CD4-positive, alpha-beta T cell treated with Interleukin-4 for 4 hours (primary cell): Measurements from ENCODE around the gene PIKFYVE.
A peak's percentile ranks its signal among the peaks of the same experiment; 100 is the strongest.
"Not testable (repeated sequence)": the region's sequence is repeated elsewhere in the genome, so short reads cannot be mapped to it uniquely, and the experiment has no call there.

Experiments used
- DNase-seq: peaks from one replicate; pipeline ENCODE4 v3.0.0-alpha.2; 2020

The PIKFYVE gene

DNA sequence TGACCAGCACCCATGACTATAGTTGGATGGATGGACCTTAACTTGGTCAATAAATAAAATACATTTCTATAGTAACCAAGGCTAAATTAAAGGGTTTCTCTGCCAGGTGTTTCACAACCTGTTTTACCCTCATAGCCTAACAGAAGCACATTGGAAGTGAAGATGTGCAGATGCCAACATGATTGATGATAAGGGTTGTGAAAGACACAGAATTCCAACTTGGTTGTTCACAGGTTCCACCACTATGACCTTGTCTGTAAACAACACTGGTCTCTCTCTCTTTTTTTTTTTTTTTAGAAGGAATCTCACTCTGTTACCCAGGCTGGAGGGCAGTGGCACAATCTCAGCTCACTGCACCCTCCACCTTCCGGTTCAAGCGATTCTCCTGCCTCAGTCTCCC lies 103.0 kb downstream of the PIKFYVE start:
- DNase-seq = no peak

GRCh38 chr2:208370881-208371633 lies 105.0 kb downstream of the PIKFYVE start:
- no peak for DNase-seq

DNA sequence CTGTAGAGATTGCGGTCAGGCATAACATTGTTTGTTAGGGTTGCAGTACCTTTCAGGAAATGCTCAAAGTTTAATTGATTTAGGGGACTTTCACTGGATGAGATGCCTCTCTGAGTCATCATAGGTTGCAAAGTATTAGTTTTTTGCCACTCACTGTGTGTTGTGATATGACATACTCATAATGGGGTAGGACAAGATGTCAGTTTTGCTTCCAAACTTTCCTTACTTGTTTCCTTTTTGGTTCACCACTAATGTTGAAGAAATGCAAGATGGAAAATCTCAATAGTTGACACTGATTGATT lies 105.5 kb downstream of the PIKFYVE start:
- no peak for DNase-seq

DNA sequence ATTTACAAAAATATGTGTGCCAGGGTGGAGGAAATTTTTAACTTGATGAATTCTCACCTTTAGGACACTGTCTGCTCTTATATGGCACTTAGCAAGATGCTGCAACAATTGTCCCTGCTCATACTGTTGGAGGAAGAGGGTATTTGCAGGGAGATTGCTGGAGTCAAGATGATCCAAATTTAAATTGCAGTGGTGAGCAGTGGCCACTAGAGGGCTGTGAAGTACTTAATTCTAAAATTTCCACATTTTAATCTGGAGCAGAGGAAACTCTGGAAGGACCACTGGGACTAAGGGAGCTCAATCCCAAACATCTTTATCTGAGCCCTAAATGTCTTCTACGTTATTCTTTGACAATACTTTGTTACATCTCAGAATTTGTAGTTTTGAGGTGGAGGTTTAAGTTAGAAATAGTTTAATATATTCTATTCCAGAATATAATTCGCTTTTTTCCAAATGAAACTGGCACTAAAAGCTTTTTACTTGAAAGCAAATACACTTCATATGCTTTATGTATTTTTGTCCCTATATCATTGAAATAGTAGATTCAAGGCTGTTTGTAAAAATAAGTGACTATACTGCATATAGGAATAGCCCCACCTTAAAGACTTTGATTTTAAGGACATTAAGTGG lies 107.5 kb downstream of the PIKFYVE start:
- DNase-seq = peak; percentile 60

GRCh38 chr2:208375491-208376068 lies 109.5 kb downstream of the PIKFYVE start:
- DNase-seq = no peak

DNA sequence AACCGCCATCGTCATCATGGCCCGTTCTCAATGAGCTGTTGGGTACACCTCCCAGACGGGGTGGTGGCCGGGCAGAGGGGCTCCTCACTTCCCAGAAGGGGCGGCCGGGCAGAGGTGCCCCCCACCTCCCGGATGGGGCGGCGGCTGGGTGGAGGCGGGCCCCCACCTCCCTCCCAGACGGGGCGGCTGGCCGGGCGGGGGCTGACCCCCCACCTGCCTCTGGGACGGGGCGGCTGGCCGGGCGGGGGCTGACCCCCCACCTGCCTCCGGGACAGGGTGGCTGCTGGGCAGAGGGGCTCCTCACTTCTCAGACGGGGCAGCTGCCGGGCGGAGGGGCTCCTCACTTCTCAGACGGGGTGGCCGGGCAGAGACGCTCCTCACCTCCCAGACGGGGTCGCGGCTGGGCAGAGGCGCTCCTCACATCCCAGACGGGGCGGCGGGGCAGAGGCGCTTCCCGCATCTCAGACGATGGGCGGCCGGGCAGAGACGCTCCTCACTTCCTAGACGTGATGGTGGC lies 111.3 kb downstream of the PIKFYVE start:
- not testable (repeated sequence) for DNase-seq

GRCh38 chr2:208379192-208379591 lies 113.1 kb downstream of the PIKFYVE start:
- no peak for DNase-seq

DNA sequence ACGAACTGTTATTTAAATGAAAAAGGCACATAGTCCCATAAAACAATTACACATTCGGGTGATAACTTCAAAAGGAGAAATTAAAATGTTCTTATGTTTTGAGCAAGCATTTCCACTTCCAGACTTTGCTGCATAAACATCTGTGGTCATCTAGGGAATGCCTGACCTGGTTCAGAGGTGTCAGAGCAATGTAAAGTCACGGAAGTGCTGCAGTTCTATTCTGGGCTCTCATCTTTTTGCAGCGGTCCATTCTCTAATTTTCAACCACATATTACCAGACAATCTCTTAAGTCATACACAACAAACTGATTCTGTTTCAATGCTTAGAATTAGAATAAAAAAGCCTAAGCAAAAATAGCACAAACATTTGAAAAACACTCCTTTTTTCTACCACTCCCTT lies 118.6 kb downstream of the PIKFYVE start:
- DNase-seq = no peak

GRCh38 chr2:208386541-208386940 lies 120.5 kb downstream of the PIKFYVE start:
- no peak for DNase-seq

GRCh38 chr2:208389940-208390339 lies 123.9 kb downstream of the PIKFYVE start:
- DNase-seq = no peak

DNA sequence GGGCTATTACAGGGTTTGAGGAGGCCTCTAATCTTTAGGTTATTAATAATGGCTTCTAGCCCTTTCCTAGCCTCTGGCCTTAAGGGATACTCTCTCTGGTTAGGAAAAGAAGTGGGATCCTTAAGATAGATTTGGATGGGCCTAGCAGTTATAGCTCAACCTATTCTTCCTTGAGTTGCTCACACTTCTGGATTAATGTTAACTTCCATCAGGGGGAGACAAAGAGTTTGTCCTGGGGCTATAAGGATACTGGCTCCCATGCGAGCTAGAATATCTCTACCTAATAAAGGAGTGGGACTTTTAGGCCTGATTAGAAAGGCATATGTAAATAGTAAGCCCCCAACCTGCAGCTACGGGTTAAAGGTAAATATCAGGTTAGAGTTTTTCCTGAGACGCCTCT lies 126.2 kb downstream of the PIKFYVE start:
- DNase-seq = no peak

- DNase-seq = not testable (repeated sequence)
Measured at GRCh38 chr2:208396796-208397195, 130.7 kb downstream of the PIKFYVE start.

DNA sequence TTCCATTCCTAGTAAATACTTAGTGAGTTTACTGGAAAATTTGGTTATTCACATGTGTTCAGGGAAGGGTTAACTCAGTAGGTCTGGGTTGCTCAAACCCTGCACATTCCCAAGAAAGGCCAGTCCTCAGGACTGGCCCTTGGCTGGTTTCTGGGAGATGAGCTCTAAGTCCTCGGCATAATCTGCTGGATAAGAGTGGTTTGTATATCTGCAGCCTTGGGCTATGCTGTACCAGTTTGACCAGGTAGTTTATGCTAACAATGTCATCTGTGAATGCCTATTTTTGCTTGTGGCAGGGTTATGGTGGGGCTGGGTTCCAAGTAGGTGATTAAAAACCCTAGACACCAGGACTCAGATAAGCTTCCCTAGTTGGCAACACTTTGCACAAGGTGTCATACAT lies 133.1 kb downstream of the PIKFYVE start:
- DNase-seq = no peak

DNA sequence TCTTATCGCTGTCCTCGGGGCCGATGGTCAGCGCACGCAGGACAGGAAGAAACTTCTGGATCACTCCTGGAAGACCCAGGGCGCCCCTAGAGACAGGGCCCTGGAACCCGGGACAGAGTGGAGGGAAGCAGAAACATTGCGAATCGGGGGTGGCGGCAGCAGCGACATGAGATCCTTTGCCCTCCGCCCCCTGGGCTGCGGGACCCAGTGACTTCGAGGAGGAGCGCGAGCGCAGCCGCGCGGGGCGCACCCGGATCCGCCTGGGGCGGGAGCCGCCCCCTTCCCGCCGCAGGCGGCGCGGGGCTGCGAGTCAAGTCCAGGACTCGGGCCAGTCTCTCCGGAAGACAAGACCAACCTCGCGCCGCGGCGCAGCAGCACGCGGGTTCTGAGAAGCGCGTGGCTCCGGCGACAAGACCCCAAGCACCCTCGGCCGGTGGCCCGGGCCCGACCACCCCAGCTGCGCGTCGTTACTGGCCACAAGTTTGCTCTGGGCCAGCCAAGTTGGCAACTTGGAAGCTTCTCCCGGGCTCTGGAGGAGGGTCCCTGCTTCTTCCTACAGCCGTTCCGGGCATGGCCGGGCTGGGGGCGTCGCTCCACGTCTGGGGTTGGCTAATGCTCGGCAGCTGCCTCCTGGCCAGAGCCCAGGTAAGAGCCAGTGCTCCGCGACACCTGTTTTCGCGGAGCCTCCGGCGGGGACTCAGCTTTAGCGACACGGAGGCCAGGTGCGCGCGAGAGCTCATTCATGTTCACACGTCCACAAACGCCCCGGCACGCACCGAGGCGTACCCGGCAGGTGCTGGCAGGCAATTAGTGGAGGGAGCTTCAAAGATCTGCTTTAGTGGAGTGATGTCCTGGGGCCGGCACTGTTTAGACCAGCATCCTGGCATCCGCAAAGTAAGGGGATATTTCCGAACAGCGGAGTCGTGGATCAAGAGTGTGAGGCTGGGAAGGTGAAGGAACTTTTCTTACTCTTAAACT lies 140.7 kb downstream of the PIKFYVE start, which contains the start of gene PTH2R:
Gene PTH2R, plus strand, starts transcription at position 319 of the 978 bp plus-strand sequence. Its CDS starts 252 bp downstream, at position 571.
- no peak for DNase-seq

DNA sequence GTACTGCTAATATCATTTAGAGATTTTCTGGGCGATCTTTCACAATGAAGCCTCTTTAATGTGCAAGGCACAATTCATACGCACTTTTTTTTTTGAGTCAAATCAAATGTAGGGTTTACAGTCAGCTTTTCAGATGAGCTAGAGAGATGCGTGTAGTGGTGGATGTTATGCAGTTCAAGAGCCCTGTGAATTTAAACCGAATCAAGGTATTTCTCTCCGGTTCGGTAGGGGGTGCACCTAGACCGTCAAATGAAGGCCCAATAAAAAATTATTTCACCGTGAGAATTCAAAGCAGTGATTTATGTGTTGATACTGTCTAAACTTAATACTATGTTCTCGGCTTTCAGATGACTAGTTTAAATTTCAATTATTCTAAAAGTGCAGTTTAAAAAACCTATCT lies 141.6 kb downstream of the PIKFYVE start:
- DNase-seq = no peak
